ENCODE data around the gene TFPI2.

Gene TFPI2

GRCh38 chr7:93910076-93910994 lies 19.8 kb upstream of the TFPI2 start:
- no peak for DNase-seq (ENCODE audit: low read depth in 2 of 2)

DNA sequence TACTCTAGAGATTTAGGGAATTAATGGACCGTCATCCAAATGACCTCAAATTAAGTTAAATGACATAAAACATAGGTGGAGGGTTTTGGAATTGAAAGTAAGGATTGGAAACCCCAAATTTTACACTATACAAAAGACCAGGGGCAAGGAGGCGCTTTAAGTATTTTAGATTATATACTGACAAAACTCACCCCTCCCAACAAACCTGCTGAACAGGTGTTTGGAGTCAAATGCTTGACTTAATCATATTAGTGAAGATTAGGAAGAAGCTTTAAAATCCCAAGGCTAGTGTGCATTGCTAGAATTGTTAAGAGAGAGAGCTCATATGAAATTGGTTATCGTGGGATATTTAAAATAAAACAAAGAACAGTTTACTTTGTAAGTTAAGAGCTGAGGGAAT lies 15.7 kb upstream of the TFPI2 start, which contains the start of gene GNGT1:
Gene GNGT1, plus strand, starts transcription at position 301 of the 400 bp plus-strand sequence. CDS start 180 bp downstream, outside the sequence.
- no peak for DNase-seq (ENCODE audit: low read depth in 2 of 2)

DNA sequence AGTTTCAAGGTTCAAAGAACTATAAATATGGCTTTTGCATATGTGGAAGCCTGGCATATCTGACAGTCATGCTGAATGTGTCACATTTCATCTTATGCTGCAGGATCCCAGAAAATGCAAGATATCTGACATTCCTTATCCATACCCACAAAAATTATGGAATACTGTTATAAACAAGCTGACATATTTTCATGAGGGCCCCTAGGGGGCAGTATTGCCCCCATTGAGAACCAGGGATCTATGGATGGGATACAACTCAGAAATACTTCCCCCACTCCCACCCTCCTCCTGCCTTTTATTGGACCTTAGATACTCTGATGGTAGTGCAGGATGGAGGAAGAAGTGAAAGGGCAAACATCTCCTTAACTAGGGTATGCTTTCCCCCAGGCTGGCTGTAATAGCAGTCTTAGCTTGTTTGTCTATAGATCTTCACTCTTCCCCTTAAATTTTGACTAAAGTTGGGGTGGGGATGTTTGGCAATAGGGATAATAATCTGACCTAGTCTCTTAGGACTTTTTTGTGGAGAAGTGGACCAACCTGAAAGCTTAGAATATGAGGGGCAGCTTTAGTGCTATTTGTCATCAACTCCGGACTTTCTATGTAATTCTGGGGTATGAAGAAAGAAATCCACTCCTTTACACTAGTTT lies 12.3 kb upstream of the TFPI2 start:
- DNase-seq (ENCODE audit: low read depth in 2 of 2): no peak

- DNase-seq (ENCODE audit: low read depth in 2 of 2): no peak
Measured at GRCh38 chr7:93897680-93898079, 7.1 kb upstream of the TFPI2 start.

- DNase-seq (ENCODE audit: low read depth in 2 of 2): no peak
Measured at GRCh38 chr7:93895859-93896600, 5.5 kb upstream of the TFPI2 start.

GRCh38 chr7:93894966-93895640 lies 4.5 kb upstream of the TFPI2 start:
- no peak for DNase-seq (ENCODE audit: low read depth in 2 of 2)

- DNase-seq (ENCODE audit: low read depth in 2 of 2): no peak
Measured at GRCh38 chr7:93894426-93894825, 3.9 kb upstream of the TFPI2 start.

- no peak for DNase-seq (ENCODE audit: low read depth in 2 of 2)
Measured at GRCh38 chr7:93890041-93890463, 501 bp downstream of the TFPI2 start.

- DNase-seq (ENCODE audit: low read depth in 2 of 2): no peak
Measured at GRCh38 chr7:93889261-93889660, 1.3 kb downstream of the TFPI2 start.

DNA sequence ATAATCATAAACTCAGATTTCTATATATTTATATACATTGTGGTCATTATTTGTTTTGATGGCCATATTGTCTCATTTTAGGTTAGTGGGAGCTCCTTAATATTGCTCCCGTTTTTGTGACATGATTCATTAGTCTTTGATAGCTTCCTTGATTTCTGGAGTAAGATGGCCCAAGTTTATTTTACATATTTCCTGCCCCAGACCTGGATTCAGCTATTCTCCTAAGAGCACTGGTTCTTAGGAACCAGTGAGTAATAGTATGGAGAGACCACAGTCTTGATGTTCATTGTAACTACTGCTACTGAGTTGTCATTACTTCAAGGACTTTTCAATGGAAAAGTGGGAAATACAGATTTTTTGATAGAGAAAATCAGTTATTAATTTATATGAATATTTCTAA lies 6.0 kb downstream of the TFPI2 start:
- DNase-seq (ENCODE audit: low read depth in 2 of 2): no peak

DNA sequence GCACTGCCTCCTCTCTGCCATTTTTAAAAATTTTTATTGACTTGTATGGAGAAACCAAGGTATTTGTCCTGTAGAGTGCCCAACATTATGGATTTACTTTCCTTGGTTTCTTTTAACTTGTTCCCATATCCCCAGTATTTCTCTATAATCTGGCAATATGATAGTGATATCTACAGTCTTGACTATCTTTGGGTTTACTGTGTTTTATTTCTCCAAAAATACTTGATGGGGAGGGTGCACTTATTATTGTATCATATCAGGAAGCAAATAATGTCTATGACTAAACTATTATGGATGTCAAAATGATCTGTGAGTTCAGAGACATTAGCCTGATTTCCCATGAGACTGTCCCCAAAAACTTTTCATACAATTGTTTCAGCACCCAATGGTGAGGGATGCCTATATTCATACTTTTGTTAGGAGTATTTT lies 6.6 kb downstream of the TFPI2 start:
- no peak for DNase-seq (ENCODE audit: low read depth in 2 of 2)

GRCh38 chr7:93883078-93883916 lies 7.3 kb downstream of the TFPI2 start:
- no peak for DNase-seq (ENCODE audit: low read depth in 2 of 2)

DNA sequence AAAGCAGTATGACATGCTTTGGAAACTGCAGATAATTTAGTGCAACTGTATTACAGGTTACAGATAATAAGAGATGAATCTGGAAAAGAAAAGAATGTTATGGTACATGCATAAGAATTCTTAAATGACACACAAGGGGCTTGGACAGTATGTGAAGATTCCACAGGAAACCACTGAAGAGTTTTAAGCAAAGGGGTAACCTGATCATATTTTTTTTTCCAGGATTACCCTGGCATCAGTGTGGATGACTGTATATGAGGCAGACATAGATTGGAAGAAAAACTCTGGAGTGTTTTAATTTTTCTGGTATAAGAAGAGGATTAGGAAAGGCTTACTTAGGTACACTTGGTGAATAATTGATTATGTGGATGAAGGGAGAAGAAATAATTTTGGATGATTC lies 8.1 kb downstream of the TFPI2 start:
- no peak for DNase-seq (ENCODE audit: low read depth in 2 of 2)

GRCh38 chr7:93879356-93879755 lies 11.2 kb downstream of the TFPI2 start:
- no peak for DNase-seq (ENCODE audit: low read depth in 2 of 2)

GRCh38 chr7:93877742-93878141 lies 12.8 kb downstream of the TFPI2 start:
- no peak for DNase-seq (ENCODE audit: low read depth in 2 of 2)

GRCh38 chr7:93873998-93874574 lies 16.5 kb downstream of the TFPI2 start:
- no peak for DNase-seq (ENCODE audit: low read depth in 2 of 2)

DNA sequence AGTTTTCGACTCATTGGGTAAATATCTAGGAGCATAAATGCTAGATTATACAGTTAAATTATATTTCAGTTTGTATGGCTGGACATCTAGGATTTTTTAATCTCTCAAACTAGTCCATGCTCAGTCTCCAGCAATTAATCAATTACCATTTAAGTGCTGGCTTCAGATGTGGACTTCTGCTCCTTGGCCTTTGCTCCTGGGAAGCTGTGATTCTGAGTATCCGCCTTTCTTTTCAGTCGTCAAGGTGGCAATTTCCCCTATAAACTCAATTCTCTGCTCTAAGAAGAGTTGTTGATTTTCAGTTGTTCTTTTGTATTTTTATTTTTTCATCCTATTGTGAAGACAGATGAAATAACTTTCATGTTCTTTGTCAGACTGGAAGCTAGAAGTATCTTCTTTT lies 23.7 kb downstream of the TFPI2 start:
- DNase-seq (ENCODE audit: low read depth in 2 of 2): no peak

DNA sequence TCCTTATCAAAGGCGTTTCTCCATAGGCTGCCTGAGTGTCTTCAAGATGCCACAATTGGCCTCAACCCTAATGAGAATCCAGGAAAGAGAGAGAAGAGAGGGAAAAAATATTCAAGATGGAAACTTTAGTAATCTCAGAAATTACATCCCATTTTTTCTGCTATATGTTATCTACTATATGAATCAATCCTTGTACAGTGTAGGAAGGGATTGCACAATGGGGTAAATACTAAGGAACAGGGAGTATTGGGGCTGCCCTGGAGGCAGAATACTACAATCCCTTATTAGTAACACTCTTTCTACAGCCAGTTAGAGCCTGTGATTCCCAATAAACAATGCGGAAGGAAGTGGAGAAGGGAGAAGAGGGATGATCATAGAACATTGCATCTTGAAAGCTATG lies 27.9 kb downstream of the TFPI2 start:
- DNase-seq (ENCODE audit: low read depth in 2 of 2): no peak

DNA sequence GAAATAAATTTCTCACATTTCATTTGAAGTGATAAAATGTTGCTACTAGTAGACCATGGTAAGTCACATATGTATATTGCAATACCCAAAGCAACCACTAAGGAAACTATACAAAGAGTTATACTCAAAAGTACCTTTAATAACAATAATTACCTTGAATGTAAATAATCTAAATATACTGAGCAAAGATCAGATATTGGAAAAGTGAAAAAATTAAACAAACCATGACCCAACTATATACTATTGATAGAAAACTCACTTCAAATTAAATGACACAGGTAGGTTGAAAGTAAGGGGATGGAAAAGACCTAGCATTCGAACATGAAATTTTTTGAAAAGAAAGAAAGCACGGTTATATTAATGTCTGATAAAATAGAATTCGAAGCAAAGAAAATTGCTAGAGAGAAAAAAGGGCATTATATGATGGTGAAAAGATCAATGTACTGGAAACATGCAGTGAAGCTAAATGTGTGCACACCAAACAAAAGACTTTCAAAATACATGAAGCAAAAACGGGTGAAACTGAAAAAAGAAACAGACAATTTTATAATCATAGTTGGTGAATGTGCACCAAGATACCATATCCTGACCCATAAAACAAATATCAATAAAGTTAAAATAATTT lies 29.1 kb downstream of the TFPI2 start:
- no peak for DNase-seq (ENCODE audit: low read depth in 2 of 2)

DNA sequence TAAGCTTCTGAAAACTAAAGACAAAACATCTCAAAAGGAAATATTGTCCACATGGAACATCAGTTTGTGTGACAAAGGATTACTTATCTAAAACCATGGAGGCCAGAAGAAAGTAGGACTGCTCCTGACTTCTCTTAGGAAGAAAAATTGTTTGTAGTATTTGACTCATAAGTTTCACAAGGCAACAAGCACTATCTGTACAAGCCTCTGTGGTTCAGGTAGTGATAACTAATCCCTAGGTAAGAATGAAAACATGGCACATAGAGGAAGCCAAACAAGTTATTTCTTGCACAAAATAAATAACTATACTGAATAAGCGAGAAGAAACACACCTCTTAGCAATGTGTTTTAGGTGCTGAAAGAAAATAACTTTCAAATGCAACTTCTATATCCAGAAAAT lies 30.3 kb downstream of the TFPI2 start:
- no peak for DNase-seq (ENCODE audit: low read depth in 2 of 2)

Measured in stimulated activated CD8-positive, alpha-beta memory T cell treated with anti-CD3 and anti-CD28 coated beads, Interleukin-15, amount 100 ng/mL, for 48 hours (primary cell).